Head of caudate nucleus (tissue), 42 donors: ENCODE measurements around the gene SYTL2.
A peak's percentile ranks its signal among the peaks of the same experiment; 100 is the strongest.

Source experiments
- DNase-seq, 42 donors: peaks; one replicate each; pipeline versions ENCODE4 v3.0.0 to v3.0.0-alpha.2; 2020 to 2021; ENCODE audit warnings: mixed read lengths in 7 of 42
- intact Hi-C: fragments of 100-400 bp; cut with DNase I; formaldehyde crosslinking; loops from one replicate; pipeline ENCODE4 v1.15.0; 2022

The SYTL2 gene

DNA sequence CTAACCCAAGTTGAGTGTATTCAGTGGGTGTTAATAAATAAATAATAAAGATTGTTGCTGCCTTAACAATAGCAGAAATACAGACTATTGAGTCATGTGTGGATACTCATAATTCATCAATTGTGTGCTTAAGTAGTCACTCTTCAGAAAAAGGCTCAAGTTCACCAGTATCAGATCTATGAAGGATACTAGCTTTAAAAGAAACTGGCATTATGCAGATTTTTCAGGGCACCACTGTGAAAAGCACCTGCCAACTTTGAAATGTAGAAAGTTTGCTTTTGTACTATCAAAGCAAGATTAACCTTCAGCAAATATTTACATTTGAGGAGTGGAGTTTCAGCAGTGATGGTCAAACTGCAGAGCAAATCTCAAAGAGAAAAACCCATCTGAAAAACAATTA lies 20.1 kb upstream of the SYTL2 start:
- no peak for DNase-seq
- intact Hi-C loops: no loop called here

- DNase-seq: no peak
- intact Hi-C loops: no loop called here
These were observed 18.2 kb upstream of the SYTL2 start for GRCh38 chr11:85829172-85829571.

DNA sequence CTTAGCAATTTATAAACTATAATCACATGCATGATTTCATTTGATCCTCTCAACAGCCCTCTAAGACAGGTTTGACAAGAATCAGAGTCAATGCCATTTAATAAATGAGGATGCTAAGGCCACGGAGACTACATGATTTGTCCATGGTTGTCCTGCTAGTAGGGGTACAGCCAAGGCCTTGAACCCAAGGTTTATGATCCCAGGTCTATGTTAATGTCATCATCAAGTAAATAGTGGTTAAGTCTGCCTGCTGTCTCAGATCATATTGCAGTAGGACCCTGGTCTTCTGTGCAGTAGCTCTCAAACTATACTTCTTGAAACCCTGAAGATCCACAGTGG lies 17.7 kb upstream of the SYTL2 start:
- DNase-seq: no peak
- intact Hi-C loops: no loop called here

DNA sequence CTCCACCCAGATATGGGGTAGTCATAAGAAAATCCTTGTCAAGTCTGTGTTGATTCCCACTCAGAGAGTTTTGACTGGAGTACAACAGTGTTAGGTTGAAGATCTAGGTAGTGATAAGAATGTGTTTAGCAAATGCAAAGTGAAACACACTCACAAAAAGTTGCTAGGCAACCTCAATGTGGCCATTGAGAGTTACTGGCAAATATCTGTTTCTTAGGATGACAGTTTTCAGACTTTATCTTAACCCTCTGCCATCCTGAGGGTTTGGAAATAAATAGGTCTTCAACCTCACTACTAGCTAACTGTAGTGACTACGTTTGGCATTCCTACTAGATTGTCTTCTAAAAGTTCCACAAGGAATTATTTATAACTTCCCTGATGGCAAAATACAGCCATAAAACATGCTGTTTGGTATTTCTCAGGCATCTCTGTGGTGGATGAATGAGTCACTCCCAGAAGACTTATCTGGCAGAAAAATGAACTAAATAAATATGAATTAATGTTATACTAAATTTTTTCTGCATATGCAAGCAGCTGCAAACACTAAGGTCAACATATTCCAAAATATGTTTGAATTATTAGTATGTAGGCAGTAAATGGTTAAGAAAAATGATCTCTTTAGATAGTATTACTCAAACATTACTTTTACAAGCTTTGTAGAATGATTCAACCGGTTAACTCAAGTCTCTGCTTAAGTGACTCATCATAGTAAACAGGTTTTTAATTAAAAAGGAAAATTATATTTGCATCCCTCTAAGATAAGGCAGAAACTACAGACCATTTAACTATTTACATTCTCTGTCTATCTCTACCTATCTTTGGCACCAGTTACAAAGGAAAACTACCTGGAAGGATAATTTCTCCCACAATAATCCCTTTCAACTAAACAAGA lies 17.1 kb upstream of the SYTL2 start:
- intact Hi-C loops: no loop called here
- DNase-seq: no peak

DNA sequence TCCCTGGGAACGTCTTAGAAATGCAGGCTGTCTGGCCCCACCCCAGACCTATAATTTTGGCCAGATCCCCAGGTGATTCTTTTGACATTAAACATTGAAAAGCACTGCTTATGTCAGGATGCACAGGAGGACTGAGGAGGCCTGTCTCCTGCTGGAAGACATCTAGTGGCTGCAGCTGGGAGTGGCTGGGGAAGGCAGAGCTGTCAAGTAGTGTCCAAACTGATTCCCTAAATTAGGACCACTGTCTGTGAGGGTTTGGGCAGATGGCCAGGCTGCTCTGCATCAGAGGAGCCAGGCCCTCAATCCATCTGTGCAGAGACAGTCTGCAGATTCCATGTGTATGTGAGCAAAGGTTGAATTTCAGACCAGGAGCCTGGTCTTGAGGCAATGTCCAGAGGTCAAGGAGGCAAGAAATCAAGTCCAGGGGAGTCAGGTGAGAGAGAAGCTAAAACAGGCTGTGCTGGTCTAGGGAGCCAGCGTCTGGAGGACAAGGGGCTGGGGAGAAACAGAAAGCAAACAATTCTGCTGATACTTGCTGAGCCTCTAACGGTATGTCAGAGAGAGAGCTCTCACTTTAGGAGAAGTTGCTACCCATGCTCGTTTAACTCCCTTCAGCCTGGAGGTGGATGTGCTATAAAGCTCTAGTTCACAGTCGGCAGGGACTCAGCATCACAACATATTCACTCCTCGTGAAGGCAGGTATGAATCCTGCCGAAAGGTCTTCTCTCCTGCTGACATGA lies 15.3 kb upstream of the SYTL2 start:
- intact Hi-C loops: no loop called here

GRCh38 chr11:85825616-85826015 lies 14.7 kb upstream of the SYTL2 start:
- no peak for DNase-seq
- intact Hi-C loops: no loop called here

More for the DNA sequence above, 15.3 kb upstream of the SYTL2 start:
- peak in 31 of 42 donors; percentile 15 to 73 (median 36) for DNase-seq

- intact Hi-C loops: no loop called here
- DNase-seq: no peak
These were observed 12.9 kb upstream of the SYTL2 start for GRCh38 chr11:85823816-85824215.

DNA sequence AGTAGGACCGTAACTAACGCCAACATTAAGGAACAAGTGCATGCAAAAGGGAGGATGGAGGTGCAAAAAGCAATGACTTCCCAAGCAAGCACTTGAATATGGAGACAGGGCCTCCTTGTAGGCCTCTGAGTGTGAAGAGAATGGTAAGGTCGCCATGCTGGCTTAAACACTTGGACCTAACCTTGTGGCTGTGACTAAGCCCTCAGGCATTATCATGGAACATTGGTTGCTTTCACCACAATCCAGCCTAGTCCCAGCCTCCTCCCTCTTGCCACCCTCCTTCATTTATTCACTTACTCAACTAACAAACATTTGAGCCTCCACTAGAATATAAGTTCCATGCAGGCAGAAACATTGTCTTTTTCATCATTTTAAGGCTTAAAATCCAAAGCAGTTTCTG lies 11.9 kb upstream of the SYTL2 start:
- intact Hi-C loops: no loop called here
- no peak for DNase-seq

- DNase-seq: no peak
- intact Hi-C loops: no loop called here
These were observed 10.7 kb upstream of the SYTL2 start for GRCh38 chr11:85821636-85822035.

DNA sequence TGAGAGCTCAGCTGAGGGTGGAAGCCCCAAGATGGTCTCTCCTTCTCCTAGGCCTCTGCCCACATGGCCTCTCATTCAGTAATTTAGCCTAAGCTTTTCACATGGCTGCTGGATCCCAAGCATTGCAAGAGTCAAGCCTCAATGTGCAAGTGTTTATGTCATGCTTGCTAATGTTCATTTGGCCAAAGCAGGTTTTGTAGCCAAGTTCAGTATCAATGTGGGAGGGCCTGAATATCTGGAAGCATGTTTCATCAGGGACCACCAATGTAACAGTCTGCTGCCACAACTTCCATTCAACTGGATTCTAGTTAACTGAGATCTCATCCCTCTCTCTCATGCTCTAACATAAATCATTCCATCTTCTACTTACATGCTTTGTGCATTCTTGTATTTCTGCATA lies 8.5 kb upstream of the SYTL2 start:
- intact Hi-C loops: no loop called here

DNA sequence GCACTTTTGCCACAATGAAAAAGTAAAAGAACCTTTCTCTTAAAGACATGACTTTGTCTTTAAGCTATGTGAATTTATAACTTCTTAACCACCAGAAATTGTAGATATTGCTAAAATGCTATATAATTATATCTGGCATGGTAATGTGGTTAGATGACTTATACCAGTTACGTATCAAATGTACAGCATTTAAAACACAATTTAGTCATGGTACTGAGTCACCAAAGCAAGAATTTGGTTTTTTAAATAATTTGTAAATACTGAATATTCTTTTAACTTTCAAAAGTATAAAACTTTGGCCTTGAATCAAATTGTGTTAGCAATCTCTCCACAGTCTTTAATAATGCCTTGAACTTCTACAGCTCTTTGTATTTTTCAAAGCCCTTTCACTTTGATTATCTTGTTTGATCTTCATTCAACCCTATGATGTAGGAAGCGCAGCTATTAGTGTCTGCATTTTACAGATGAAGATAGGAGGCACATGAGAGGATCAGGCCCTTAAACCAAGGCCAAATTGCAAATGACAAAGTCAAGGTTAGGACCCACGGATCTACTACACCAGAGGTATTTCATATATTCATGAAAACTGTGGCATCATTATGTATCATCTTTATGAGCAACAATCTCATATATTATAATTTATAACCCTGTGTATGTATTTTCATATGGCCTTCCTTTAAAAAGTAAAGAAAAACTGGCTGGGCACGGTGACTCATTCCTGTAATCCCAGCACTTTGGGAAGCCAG lies 4.4 kb upstream of the SYTL2 start:
- intact Hi-C loops: no loop called here
- DNase-seq: no peak

More for the DNA sequence above, 8.5 kb upstream of the SYTL2 start:
- DNase-seq: no peak

- DNase-seq: no peak
- intact Hi-C loops: no loop called here
These were observed 2.8 kb upstream of the SYTL2 start for GRCh38 chr11:85813721-85814120.

- intact Hi-C loops: no loop called here
- no peak for DNase-seq
These were observed 683 bp upstream of the SYTL2 start for GRCh38 chr11:85811624-85812023.

- DNase-seq: no peak
- intact Hi-C loops: no loop called here
These were observed 445 bp downstream of the SYTL2 start for GRCh38 chr11:85810521-85810870.

- DNase-seq: peak in 27 of 42 donors; percentile 6 to 72 (median 36)
- intact Hi-C loops: loop anchor here (10.0 kb wide), 1 partner anchor 135 kb away; no protein-coding TSS in a partner anchor
These were observed 1.1 kb downstream of the SYTL2 start for GRCh38 chr11:85809863-85810262.

GRCh38 chr11:85809191-85809590 lies 1.8 kb downstream of the SYTL2 start:
- DNase-seq: no peak
- intact Hi-C loops: loop anchor here (10.0 kb wide), 1 partner anchor 134 kb away; no protein-coding TSS in a partner anchor

DNA sequence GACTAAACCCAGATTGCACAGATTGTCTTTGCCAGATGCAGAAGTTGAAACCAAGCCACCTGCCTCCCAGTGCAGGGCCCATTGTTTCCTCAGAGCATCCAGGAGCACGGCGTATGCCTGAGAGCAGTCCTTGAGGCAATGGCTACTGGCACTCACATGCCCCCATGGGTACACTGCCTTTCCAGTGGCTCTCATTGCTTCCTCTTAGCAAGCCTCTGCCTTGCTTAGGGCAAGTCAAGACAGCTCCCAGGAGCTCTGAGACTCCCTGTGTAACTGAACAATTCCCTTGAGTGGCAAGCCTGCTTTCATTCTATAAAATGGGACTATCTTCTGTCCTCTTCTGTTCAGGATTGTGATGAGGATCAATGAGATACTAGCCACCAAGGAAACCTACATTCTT lies 4.1 kb downstream of the SYTL2 start:
- no peak for DNase-seq
- intact Hi-C loops: loop anchor here (10.0 kb wide), 1 partner anchor 132 kb away; no protein-coding TSS in a partner anchor

- no peak for DNase-seq
- intact Hi-C loops: loop anchor here (10.0 kb wide), 1 partner anchor 131 kb away; no protein-coding TSS in a partner anchor
These were observed 4.9 kb downstream of the SYTL2 start for GRCh38 chr11:85806016-85806415.

DNA sequence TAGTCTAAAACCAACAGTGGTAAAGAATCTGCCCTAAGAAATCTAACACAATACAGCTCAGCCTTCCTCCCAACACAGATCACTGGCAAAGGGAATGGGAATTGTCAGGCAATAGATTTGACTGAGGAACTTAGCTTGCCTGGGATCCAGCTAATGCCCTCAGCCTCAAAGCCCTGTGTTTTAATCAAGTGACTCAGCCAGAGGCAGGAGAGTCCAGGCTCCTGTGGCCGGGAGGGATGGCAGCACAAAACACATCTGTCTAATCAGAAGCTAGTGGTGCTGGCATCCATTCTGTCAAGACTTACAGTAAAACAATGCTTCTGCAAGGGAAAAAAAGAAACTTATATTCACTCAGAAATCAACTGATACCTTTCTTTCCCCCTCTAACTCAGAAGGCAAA lies 5.6 kb downstream of the SYTL2 start:
- intact Hi-C loops: loop anchor here (10.0 kb wide), 1 partner anchor 131 kb away; no protein-coding TSS in a partner anchor
- no peak for DNase-seq

DNA sequence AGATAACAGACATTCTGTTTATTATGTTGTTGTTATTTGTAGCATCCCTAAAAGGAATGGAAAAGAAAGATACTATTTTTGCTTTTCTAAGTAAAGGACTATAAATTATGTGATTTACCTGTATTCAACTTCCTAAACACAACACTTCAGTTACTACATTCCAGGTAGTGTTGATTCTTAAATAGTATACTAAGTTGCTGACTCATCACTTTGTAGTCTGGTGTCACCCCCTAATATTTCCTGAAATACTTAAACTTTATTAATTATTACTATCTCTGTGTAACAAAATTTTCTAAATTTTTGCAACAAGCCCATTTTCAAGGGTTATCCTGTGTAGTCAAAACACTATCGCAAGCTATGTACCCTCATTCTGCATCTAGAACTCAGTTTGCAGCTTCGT lies 7.0 kb downstream of the SYTL2 start:
- intact Hi-C loops: loop anchor here (10.0 kb wide), 1 partner anchor 129 kb away; no protein-coding TSS in a partner anchor
- no peak for DNase-seq
